Smooth muscle cell (in vitro differentiated cells): ENCODE results near the gene KDM4C. TPM values are rescaled to one million over a fixed set of nuclear protein-coding genes. Genes with fewer than 3 reads are reported as not detected.

Source experiments
- DNase-seq: peaks from one replicate; lab custom pipeline; 2025; ENCODE audit not compliant: unreplicated experiment; lab: John Stamatoyannopoulos, UW
- H2AFZ ChIP-seq: fragments of 200-600 bp; sonication (generic); 2 replicates; pipeline ENCODE4 v1.6.0; 2016; ENCODE audit warnings: antibody characterized with exemption, low read depth, mild to moderate bottlenecking
- H3F3A ChIP-seq: fragments of 200-600 bp; sonication (generic); 2 replicates; pipeline ENCODE4 v1.6.0; 2017; ENCODE audit warnings: antibody characterized with exemption, low read depth
- H3K27ac ChIP-seq: fragments of 200-600 bp; sonication (generic); 2 replicates; pipeline ENCODE4 v1.5.1; 2016; ENCODE audit warnings: low read depth, mild to moderate bottlenecking
- H3K27me3 ChIP-seq: fragments of 200-600 bp; sonication (generic); 2 replicates; pipeline ENCODE4 v1.6.1; 2016; ENCODE audit warnings: low read depth, mild to moderate bottlenecking
- H3K36me3 ChIP-seq: fragments of 200-600 bp; sonication (generic); 2 replicates; pipeline ENCODE4 v1.5.1; 2016; ENCODE audit warnings: low read depth
- H3K4me1 ChIP-seq: fragments of 200-600 bp; sonication (generic); 2 replicates; pipeline ENCODE4 v1.5.1; 2016; ENCODE audit warnings: low read depth
- H3K4me2 ChIP-seq: fragments of 200-600 bp; sonication (generic); 2 replicates; pipeline ENCODE4 v1.6.0; 2016; ENCODE audit warnings: mild to moderate bottlenecking
- H3K4me3 ChIP-seq: fragments of 200-600 bp; sonication (generic); 2 replicates; pipeline ENCODE4 v1.5.1; 2016; ENCODE audit warnings: mild to moderate bottlenecking
- H3K79me2 ChIP-seq: fragments of 200-600 bp; sonication (generic); 2 replicates; pipeline ENCODE4 v1.6.0; 2016; ENCODE audit warnings: low read depth, mild to moderate bottlenecking
- H3K9ac ChIP-seq: fragments of 200-600 bp; sonication (generic); 2 replicates; pipeline ENCODE4 v1.6.0; 2016; ENCODE audit warnings: low read depth
- H3K9me3 ChIP-seq: fragments of 200-600 bp; sonication (generic); replicated peaks from 2 replicates; pipeline ENCODE4 v1.5.1; 2016; ENCODE audit warnings: low read depth
- H4K20me1 ChIP-seq: fragments of 200-600 bp; sonication (generic); 2 replicates; pipeline ENCODE4 v1.6.0; 2016; ENCODE audit warnings: low read depth
- WGBS: methylation state at CpG from one replicate; pipeline ENCODE4 v1.1.7; 2016; ENCODE audit warnings: low lambda C conversion rate; 5-methylcytosine and 5-hydroxymethylcytosine counted together
- polyA plus RNA-seq: library from polyadenylated mRNA; unstranded; fragments of >200 nt; fragmentation: Nextera tagmentation; extraction: Ambion mirVana; gene quantifications from 2 replicates; pipeline ENCODE4 v1.2.1, GENCODE V29; 2016
- total RNA-seq: library from RNA; depleted of rRNA; stranded (reverse); fragments of >200 nt; gene quantifications from 2 replicates; pipeline ENCODE4 v1.2.3, GENCODE V29; 2014
- TF ChIP-seq, protein P1 (sequence below): fragments of 200-600 bp; sonication (generic); IDR thresholded peaks from 2 replicates; pipeline ENCODE4 v1.5.1; 2017; ENCODE audit warnings: borderline replicate concordance, mild to moderate bottlenecking, antibody characterized with exemption; ENCODE audit not compliant: insufficient read depth, poor library complexity, severe bottlenecking

The KDM4C gene
- total RNA-seq, result 20.2 and 39.7 TPM in 2 replicates
- 7.3 and 7.5 TPM in 2 replicates for polyA plus RNA-seq

GRCh38 chr9:6757456-6758247, at the start of gene KDM4C:
TSS of gene KDM4C (plus strand) at chr9:6757973. CDS start at chr9:6792989, 35,016 bp downstream.
- peak within 1 kb of the TSS; percentile 95 for H3K27ac ChIP-seq
- H3K27me3 ChIP-seq, result no peaks in the 10 kb centered on the region
- peaks cover 33% of the 10 kb centered on the region for H4K20me1 ChIP-seq
- H3K9ac ChIP-seq, result peak within 1 kb of the TSS; percentile 91
- no peaks in the 10 kb centered on the region for H3K36me3 ChIP-seq
- H3K4me2 ChIP-seq, result peak within 1 kb of the TSS; percentile 89
- H3K4me3 ChIP-seq, result peak within 1 kb of the TSS; percentile 84
- peaks cover 6% of the 10 kb centered on the region for H3K4me1 ChIP-seq
- TF ChIP-seq, protein P1, sequence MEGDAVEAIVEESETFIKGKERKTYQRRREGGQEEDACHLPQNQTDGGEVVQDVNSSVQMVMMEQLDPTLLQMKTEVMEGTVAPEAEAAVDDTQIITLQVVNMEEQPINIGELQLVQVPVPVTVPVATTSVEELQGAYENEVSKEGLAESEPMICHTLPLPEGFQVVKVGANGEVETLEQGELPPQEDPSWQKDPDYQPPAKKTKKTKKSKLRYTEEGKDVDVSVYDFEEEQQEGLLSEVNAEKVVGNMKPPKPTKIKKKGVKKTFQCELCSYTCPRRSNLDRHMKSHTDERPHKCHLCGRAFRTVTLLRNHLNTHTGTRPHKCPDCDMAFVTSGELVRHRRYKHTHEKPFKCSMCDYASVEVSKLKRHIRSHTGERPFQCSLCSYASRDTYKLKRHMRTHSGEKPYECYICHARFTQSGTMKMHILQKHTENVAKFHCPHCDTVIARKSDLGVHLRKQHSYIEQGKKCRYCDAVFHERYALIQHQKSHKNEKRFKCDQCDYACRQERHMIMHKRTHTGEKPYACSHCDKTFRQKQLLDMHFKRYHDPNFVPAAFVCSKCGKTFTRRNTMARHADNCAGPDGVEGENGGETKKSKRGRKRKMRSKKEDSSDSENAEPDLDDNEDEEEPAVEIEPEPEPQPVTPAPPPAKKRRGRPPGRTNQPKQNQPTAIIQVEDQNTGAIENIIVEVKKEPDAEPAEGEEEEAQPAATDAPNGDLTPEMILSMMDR, result no peak
- under 1% methylated on average over 76 of the region's 80 CpGs for WGBS
- peak; percentile 82 for DNase-seq
- H2AFZ ChIP-seq, result peak within 1 kb of the TSS; percentile 91
- no peaks in the 10 kb centered on the region for H3K9me3 ChIP-seq
- peaks cover 30% of the 10 kb centered on the region for H3K79me2 ChIP-seq
- peaks cover 8% of the 10 kb centered on the region for H3F3A ChIP-seq

GRCh38 chr9:6708732-6709131, 49.0 kb upstream of the KDM4C start:
- Histone ChIP-seq H3K4me2 (no peak overlapping the region), H3K9me3 (no peaks in the 10 kb centered on the region), H3K27ac (no peak overlapping the region), H3K79me2 (no peaks in the 10 kb centered on the region), H3K4me1 (no peaks in the 10 kb centered on the region), H3K27me3 (no peaks in the 10 kb centered on the region), H3K4me3 (no peak overlapping the region), H2AFZ (no peak overlapping the region), H3K9ac (no peak overlapping the region), H3F3A (no peaks in the 10 kb centered on the region), H4K20me1 (no peaks in the 10 kb centered on the region), H3K36me3 (no peaks in the 10 kb centered on the region)
- no peak for DNase-seq
- TF ChIP-seq, protein P1, result no peak
- 92% methylated on average over 2 of the region's 2 CpGs for whole genome bisulfite sequencing

- Histone ChIP-seq H3K4me1 (no peaks in the 10 kb centered on the region), H4K20me1 (no peaks in the 10 kb centered on the region), H3K9ac (no peak overlapping the region), H3F3A (no peaks in the 10 kb centered on the region), H2AFZ (no peak overlapping the region), H3K36me3 (no peaks in the 10 kb centered on the region), H3K4me3 (no peak overlapping the region), H3K4me2 (no peak overlapping the region), H3K79me2 (no peaks in the 10 kb centered on the region), H3K27ac (no peak overlapping the region), H3K27me3 (no peaks in the 10 kb centered on the region), H3K9me3 (no peaks in the 10 kb centered on the region)
- TF ChIP-seq, protein P1, result no peak
- 69% methylated on average over 3 of the region's 3 CpGs for WGBS
- no peak for DNase-seq
Observed at GRCh38 chr9:6711403-6711802, 46.4 kb upstream of the KDM4C start.
